Neural progenitor cell (in vitro differentiated cells): Measurements from ENCODE around the gene NXT1. TPM values are rescaled to one million over a fixed set of nuclear protein-coding genes. Genes with fewer than 3 reads are reported as not detected.

Experiments
- DNase-seq: peaks from one replicate; pipeline ENCODE4 v3.0.0-alpha.2; 2016; ENCODE audit warnings: low spot score
- H2AFZ ChIP-seq: fragments of 200-600 bp; sonication (generic); replicated peaks from 2 replicates; pipeline ENCODE4 v1.6.1; 2016; ENCODE audit warnings: antibody characterized with exemption
- H3F3A ChIP-seq: fragments of 200-600 bp; sonication (generic); 2 replicates; pipeline ENCODE4 v1.6.1; 2016; ENCODE audit warnings: antibody characterized with exemption, low read depth
- H3K27ac ChIP-seq: fragments of 200-600 bp; sonication (generic); 2 replicates; pipeline ENCODE4 v1.5.1; 2016; ENCODE audit warnings: mild to moderate bottlenecking
- H3K27me3 ChIP-seq: fragments of 200-600 bp; sonication (generic); 2 replicates; pipeline ENCODE4 v1.6.1; 2016; ENCODE audit warnings: mild to moderate bottlenecking, moderate library complexity
- H3K36me3 ChIP-seq: fragments of 200-600 bp; sonication (generic); 2 replicates; pipeline ENCODE4 v1.5.1; 2016
- H3K4me1 ChIP-seq: fragments of 200-600 bp; sonication (generic); 2 replicates; pipeline ENCODE4 v1.6.1; 2016; ENCODE audit warnings: mixed run types
- H3K4me2 ChIP-seq: fragments of 200-600 bp; sonication (generic); 2 replicates; pipeline ENCODE4 v1.6.1; 2016
- H3K4me3 ChIP-seq: fragments of 200-600 bp; sonication (generic); 2 replicates; pipeline ENCODE4 v1.5.1; 2016
- H3K79me2 ChIP-seq: fragments of 200-600 bp; sonication (generic); 2 replicates; pipeline ENCODE4 v1.6.1; 2016; ENCODE audit warnings: low read depth
- H3K9ac ChIP-seq: fragments of 200-600 bp; sonication (generic); 2 replicates; pipeline ENCODE4 v1.6.1; 2016
- H3K9me3 ChIP-seq: fragments of 200-600 bp; sonication (generic); 2 replicates; pipeline ENCODE4 v1.5.1; 2016; ENCODE audit warnings: low read depth
- H4K20me1 ChIP-seq: fragments of 200-600 bp; sonication (generic); 2 replicates; pipeline ENCODE4 v1.6.1; 2016; ENCODE audit warnings: low read depth
- H3K27ac Mint-ChIP-seq: 3 replicates; pipeline ENCODE4 v1.8.0; 2021; ENCODE audit warnings: mixed read lengths
- H3K27me3 Mint-ChIP-seq: 2 replicates; pipeline ENCODE4 v1.8.0; 2022; ENCODE audit warnings: low read depth, mild to moderate bottlenecking, inconsistent platforms, moderate library complexity, mixed read lengths; ENCODE audit not compliant: insufficient read depth
- H3K36me3 Mint-ChIP-seq: 3 replicates; pipeline ENCODE4 v1.8.0; 2021; ENCODE audit warnings: mixed read lengths
- H3K4me1 Mint-ChIP-seq: 3 replicates; pipeline ENCODE4 v1.8.0; 2021; ENCODE audit warnings: mixed read lengths
- H3K4me3 Mint-ChIP-seq: 3 replicates; pipeline ENCODE4 v1.8.0; 2021; ENCODE audit warnings: mild to moderate bottlenecking, moderate library complexity, mixed read lengths
- H3K9me3 Mint-ChIP-seq: 3 replicates; pipeline ENCODE4 v1.8.0; 2020; ENCODE audit warnings: mixed read lengths
- CTCF ChIP-seq: fragments of 200-600 bp; sonication (generic); IDR thresholded peaks from 2 replicates; pipeline ENCODE4 v1.5.1; 2017; ENCODE audit warnings: antibody characterized with exemption, mild to moderate bottlenecking
- EZH2 ChIP-seq: fragments of 200-600 bp; sonication (generic); IDR thresholded peaks from 2 replicates; pipeline ENCODE4 v1.6.1; 2017; ENCODE audit warnings: antibody characterized with exemption, mild to moderate bottlenecking, moderate library complexity
- EZH2phosphoT487 ChIP-seq: fragments of 200-600 bp; sonication (generic); IDR thresholded peaks from 2 replicates; pipeline ENCODE4 v1.6.1; 2017; ENCODE audit warnings: antibody characterized with exemption
- total RNA-seq: library from RNA; depleted of rRNA; stranded (reverse); fragments of >200 nt; gene quantifications from 2 replicates; pipeline ENCODE4 v1.2.3, GENCODE V29; 2015; ENCODE audit warnings: low replicate concordance

Gene NXT1
- total RNA-seq, 1 donor from 2014 or later, result 14.6 TPM

DNA sequence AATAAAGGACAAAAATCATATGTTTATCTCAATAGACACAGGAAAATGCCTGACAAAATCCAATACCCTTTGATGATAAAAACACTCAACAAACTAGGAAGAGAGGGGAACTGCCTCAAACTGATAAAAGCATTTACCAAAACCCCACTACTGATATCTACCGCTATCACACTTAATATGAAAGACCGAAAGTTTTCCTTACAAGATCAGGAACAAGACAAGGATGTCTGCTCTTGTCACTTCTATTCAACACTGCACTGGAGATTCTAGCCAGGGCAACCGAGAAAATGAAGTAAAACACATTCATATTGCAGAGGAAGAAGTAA, 36.5 kb downstream of the NXT1 start:
- Histone ChIP-seq H3K79me2 (peaks cover 25% of the 10 kb centered on the region), H3K36me3 (peaks cover 9% of the 10 kb centered on the region), H3K9me3 (no peaks in the 10 kb centered on the region), H3F3A (peaks cover 6% of the 10 kb centered on the region), H3K4me3 (no peak overlapping the region), H3K9ac (no peak overlapping the region), H2AFZ (no peak overlapping the region), H4K20me1 (peaks cover 15% of the 10 kb centered on the region), H3K4me2 (no peak overlapping the region), H3K27me3 (no peaks in the 10 kb centered on the region), H3K27ac (no peak overlapping the region), H3K4me1 (peaks cover 9% of the 10 kb centered on the region)
- DNase-seq, result no peak
- peaks cover 3% of the 10 kb centered on the region for H3K9me3 Mint-ChIP-seq
- no peaks in the 10 kb centered on the region for H3K27me3 Mint-ChIP-seq
- H3K4me3 Mint-ChIP-seq, result no peak overlapping the region
- H3K4me1 Mint-ChIP-seq, result no peaks in the 10 kb centered on the region
- H3K27ac Mint-ChIP-seq, result no peak overlapping the region
- peaks cover 62% of the 10 kb centered on the region for H3K36me3 Mint-ChIP-seq
- TF ChIP-seq EZH2phosphoT487, result no peak
- TF ChIP-seq EZH2, result no peak
- TF ChIP-seq CTCF, result no peak

DNA sequence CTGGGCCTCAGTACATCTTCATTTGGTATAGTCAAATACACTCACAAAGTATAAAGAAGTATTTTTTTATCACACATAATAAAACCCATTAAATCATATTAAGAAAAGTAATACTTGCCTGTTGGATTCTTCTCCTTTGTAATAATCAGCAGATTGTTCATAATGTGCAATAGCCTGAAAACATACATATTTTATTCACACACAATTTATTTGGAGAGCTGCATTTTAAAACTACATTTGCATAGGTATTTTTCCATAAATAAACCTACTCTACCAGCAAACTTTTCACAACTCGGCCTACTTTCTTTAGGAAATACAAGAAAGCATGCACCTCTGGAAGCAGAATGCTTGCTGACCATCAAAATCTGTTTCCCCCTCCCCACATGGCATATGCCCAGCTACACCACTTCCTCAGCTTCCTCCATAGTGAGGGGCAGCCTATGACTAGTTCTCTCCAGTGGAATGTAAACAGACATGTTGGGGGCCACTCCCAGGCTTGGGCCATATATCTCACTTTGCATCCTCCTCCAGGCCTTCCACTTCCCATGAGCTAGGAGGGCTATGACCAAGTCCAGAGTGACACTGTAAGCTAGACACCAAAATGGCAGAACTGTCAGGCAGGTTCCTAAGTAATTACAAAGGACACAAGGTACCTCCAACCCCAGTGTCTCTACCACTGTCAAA, 39.6 kb downstream of the NXT1 start:
- Histone ChIP-seq H3K4me1 (peaks cover 12% of the 10 kb centered on the region), H3K4me2 (no peak overlapping the region), H3K4me3 (no peak overlapping the region), H3K9me3 (no peaks in the 10 kb centered on the region), H4K20me1 (peaks cover 19% of the 10 kb centered on the region), H3K27me3 (no peaks in the 10 kb centered on the region), H3K9ac (no peak overlapping the region), H3F3A (peaks cover 13% of the 10 kb centered on the region), H3K36me3 (peaks cover 4% of the 10 kb centered on the region), H3K79me2 (peaks cover 25% of the 10 kb centered on the region), H2AFZ (no peak overlapping the region), H3K27ac (no peak overlapping the region)
- no peak overlapping the region for H3K4me3 Mint-ChIP-seq
- peaks cover 4% of the 10 kb centered on the region for H3K27me3 Mint-ChIP-seq
- H3K27ac Mint-ChIP-seq, result peak overlapping the region; percentile 17
- TF ChIP-seq CTCF, result no peak
- H3K9me3 Mint-ChIP-seq, result no peaks in the 10 kb centered on the region
- no peaks in the 10 kb centered on the region for H3K4me1 Mint-ChIP-seq
- DNase-seq, result no peak
- peaks cover 56% of the 10 kb centered on the region for H3K36me3 Mint-ChIP-seq

DNA sequence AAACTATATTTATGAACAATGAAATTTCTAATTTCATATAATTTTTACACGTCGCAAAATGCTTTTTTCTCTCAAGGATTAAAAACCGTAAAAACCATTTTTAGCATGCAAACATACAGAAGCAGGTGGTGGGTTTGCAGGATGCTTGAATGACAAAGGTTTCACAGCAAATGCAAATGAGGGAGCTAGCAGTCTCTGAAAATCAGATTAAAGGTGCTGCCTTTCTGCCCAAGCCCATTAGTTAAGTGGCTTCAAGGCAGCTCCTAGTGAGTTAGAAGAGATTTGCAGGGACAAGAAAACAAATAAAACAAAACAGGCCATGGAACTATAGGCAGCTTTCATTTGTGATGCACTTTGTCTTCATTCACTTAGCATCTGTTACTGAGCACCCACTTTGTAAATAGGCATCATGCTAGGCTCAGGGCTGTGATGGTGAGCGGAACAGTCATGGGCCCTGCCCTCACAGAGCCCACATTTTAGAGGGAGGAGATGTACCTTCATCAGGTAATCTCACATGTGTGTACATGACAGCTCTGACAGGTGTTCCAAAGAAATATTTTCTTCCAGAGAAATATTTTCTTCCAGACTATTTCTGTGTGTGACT, 41.2 kb downstream of the NXT1 start:
- Mint-ChIP-seq H3K4me3 (no peak overlapping the region), H3K9me3 (no peaks in the 10 kb centered on the region), H3K27ac (no peak overlapping the region), H3K27me3 (peaks cover 4% of the 10 kb centered on the region), H3K4me1 (no peaks in the 10 kb centered on the region), H3K36me3 (peaks cover 43% of the 10 kb centered on the region)
- Histone ChIP-seq H3K36me3 (peaks cover 4% of the 10 kb centered on the region), H3K4me1 (peaks cover 12% of the 10 kb centered on the region), H3K27ac (peak overlapping the region; percentile 45), H3K9ac (no peak overlapping the region), H3K9me3 (no peaks in the 10 kb centered on the region), H2AFZ (no peak overlapping the region), H3K79me2 (peaks cover 17% of the 10 kb centered on the region), H4K20me1 (peaks cover 24% of the 10 kb centered on the region), H3K4me2 (peak overlapping the region; percentile 38), H3F3A (peaks cover 13% of the 10 kb centered on the region), H3K4me3 (no peak overlapping the region), H3K27me3 (no peaks in the 10 kb centered on the region)
- no peak for TF ChIP-seq EZH2
- TF ChIP-seq EZH2phosphoT487, result no peak
- TF ChIP-seq CTCF, result no peak
- DNase-seq, result peak; percentile 41
